NOMO-1 treated with dmso at 0.1 percent for 144 hours (cell line): ENCODE results near the gene ARF4.
"Not testable (repeated sequence)": the region's sequence is repeated elsewhere in the genome, so short reads cannot be mapped to it uniquely, and the experiment has no call there.

Source experiments
- DNase-seq: peaks from one replicate; lab custom pipeline; 2025; ENCODE audit not compliant: unreplicated experiment; lab: John Stamatoyannopoulos, UW

ARF4 gene

GRCh38 chr3:57597127-57597923 lies at the start of gene ARF4:
ARF4 (minus strand) TSS chr3:57597344; CDS start chr3:57597140, 204 bp downstream.
- DNase-seq = peak; percentile 99

GRCh38 chr3:57646723-57647122 lies 49.6 kb upstream of the ARF4 start:
- no peak for DNase-seq

- no peak for DNase-seq
These were observed 47.6 kb upstream of the ARF4 start for GRCh38 chr3:57644740-57645139.

GRCh38 chr3:57637391-57637790 lies 40.2 kb upstream of the ARF4 start:
- DNase-seq = no peak

GRCh38 chr3:57634259-57634658 lies 37.1 kb upstream of the ARF4 start:
- not testable (repeated sequence) for DNase-seq

- DNase-seq = no peak
These were observed 30.8 kb upstream of the ARF4 start for GRCh38 chr3:57627976-57628375.

GRCh38 chr3:57624801-57625200 lies 27.7 kb upstream of the ARF4 start:
- DNase-seq = no peak

- no peak for DNase-seq
These were observed 25.2 kb upstream of the ARF4 start for GRCh38 chr3:57622362-57622761.

GRCh38 chr3:57617739-57618138 lies 20.6 kb upstream of the ARF4 start:
- DNase-seq = no peak

- no peak for DNase-seq
These were observed 19.1 kb upstream of the ARF4 start for GRCh38 chr3:57616233-57616632.

GRCh38 chr3:57611870-57612269 lies 14.7 kb upstream of the ARF4 start:
- not testable (repeated sequence) for DNase-seq

- DNase-seq = no peak
These were observed 8.5 kb upstream of the ARF4 start for GRCh38 chr3:57605683-57606082.

GRCh38 chr3:57604971-57605370 lies 7.8 kb upstream of the ARF4 start:
- DNase-seq = no peak

- DNase-seq = no peak
These were observed 3.1 kb upstream of the ARF4 start for GRCh38 chr3:57600195-57600594.

- DNase-seq = no peak
These were observed 1.7 kb upstream of the ARF4 start for GRCh38 chr3:57598765-57599360.

- peak; percentile 55 for DNase-seq
These were observed 533 bp downstream of the ARF4 start for GRCh38 chr3:57596495-57597126.

- DNase-seq = no peak
These were observed 2.6 kb downstream of the ARF4 start for GRCh38 chr3:57594576-57594975.

- DNase-seq = no peak
These were observed 3.0 kb downstream of the ARF4 start for GRCh38 chr3:57594144-57594543.

GRCh38 chr3:57592306-57592705 lies 4.8 kb downstream of the ARF4 start:
- no peak for DNase-seq

- no peak for DNase-seq
These were observed 9.2 kb downstream of the ARF4 start for GRCh38 chr3:57587905-57588304.

GRCh38 chr3:57586778-57587177 lies 10.4 kb downstream of the ARF4 start:
- no peak for DNase-seq

GRCh38 chr3:57583544-57583943 lies 13.6 kb downstream of the ARF4 start:
- no peak for DNase-seq
